LHCN-M2 (cell line): ENCODE measurements around the gene MAGI3. TPM values are rescaled to one million over a fixed set of nuclear protein-coding genes. Genes with fewer than 3 reads are reported as not detected.
A peak's percentile ranks its signal among the peaks of the same experiment; 100 is the strongest.
"Not testable (repeated sequence)": the region's sequence is repeated elsewhere in the genome, so short reads cannot be mapped to it uniquely, and the experiment has no call there.

Experiments
- DNase-seq: peaks from one replicate; pipeline ENCODE4 v3.0.0-alpha.2; 2012; ENCODE audit warnings: low read depth
- total RNA-seq: library from RNA; depleted of rRNA; stranded (reverse); fragments of >200 nt; gene quantifications from 2 replicates; pipeline ENCODE4 v1.2.3, GENCODE V29; 2014

MAGI3 gene
- total RNA-seq, 1 experiment from 2014 or later: 8.8 TPM

GRCh38 chr1:113684153-113684541 is 293.8 kb downstream of the MAGI3 start:
- peak; percentile 79 for DNase-seq

DNA sequence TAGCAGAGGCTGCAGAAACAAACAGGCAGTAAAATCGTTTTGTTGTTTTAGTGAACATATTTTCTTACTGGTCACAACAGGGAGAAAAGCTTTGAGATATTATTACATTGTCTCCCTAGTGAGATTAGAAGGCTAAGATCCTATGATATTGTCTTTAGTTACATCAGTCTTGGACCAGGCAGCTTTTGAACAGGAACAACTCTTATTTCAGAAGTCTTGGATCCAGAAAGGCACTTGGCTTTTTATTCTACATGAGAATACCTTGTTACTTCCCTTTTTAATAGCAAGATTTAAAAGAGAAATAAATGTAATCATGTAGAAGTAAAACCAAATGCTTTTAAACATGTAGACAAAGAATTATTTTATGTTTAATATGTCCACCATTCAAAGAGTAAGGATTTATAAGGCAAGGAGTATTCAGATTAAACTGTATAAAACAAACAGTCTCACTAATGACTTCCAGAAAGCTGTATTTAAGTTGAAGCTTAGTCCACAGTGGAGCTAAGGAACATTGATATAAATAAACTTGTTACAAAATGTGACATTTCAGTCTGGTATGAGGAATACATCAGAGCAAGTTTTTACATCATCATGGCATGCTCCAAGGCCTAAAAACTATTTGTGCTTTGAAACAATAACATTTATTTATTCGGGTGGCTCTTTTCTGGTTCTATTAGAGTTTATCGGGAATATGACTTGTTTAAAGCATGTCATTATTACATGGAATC is 296.7 kb downstream of the MAGI3 start:
- no peak for DNase-seq

DNA sequence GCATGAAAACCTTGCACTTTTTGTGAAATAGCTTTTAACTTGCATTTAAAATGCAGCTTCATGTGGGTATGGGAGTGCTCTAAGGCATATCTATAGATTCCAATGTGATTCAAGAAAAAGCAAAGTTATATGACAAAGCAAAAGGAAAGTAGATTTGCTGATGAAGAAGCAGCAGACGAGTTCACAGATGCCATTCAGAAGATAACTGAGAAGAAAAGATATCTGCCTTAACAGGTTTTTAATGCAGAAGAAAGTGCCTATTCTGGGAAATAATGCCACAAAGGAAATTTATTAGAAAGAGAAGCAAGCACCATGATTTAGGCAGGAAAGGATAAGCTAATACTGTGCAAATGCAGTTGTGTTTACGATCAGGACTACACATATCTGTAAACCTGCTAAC is 300.9 kb downstream of the MAGI3 start:
- DNase-seq: no peak

DNA sequence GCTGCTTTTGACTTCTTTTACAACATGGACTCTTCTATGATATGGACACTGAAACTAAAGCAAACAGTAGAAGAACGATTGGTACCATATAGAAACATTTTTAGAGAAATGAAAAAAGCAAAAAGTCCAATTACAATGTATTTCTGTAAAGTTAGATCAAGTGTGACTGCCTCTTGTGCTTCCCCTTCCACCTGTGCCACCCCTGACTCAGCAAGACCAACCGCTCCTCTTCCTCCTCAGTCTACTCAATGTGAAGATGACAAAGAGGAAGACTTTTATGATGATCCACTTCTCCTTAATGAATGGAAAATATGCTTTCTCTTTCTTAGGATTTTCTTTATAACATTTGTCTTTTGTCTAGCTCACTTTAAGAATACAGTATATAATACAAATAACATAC is 302.0 kb downstream of the MAGI3 start:
- DNase-seq: no peak

DNA sequence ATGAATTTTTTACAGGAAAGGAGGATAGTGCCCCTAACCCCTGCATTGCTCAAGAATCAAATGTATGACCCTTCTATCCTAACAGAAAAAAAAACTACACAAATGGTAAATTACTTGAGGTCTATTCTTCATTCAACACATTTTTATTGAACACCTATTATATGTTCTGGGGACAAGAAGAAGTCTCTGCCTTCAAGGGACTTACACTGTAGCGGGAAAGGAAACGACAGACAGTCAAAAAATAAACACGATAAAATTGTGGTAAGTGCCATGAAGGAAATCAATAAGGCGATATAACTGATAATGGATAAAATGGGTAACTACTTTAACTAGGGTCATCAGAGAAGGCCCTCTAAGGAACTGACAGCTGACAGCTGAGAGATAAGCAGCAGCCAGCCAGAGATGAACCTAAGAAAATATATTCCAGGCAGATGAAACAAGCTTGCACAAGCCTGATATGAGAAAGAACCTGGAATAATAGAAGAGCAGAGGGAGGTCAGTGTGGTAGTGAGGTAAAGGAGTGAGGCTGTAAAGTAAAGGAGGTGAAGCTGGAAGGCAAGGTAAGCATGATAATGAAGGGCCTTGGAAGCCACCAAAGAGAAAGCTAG is 302.6 kb downstream of the MAGI3 start:
- no peak for DNase-seq

GRCh38 chr1:113694910-113695309 is 304.6 kb downstream of the MAGI3 start:
- no peak for DNase-seq

DNA sequence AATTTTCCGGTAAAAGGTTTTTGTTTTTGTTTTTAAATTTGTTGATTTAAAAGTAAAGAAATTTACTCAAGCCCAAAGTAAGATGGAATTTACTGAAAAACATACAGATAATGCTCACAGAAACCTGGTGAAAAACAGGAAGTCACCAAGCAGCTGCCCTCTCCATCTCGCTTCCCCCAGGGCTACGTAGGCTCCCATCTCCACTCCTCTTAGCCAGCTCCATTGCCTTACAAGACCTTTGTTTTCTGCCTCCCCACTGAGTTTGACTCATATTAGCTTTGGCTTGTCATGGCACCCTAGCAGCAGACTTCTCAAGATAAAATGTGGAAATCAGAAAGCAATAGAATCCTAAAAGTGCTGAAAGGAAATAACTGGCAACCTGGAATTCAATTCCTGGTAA is 311.1 kb downstream of the MAGI3 start:
- peak; percentile 7 for DNase-seq

GRCh38 chr1:113714606-113715269 is 324.4 kb downstream of the MAGI3 start:
- no peak for DNase-seq

GRCh38 chr1:113717506-113717905 is 327.2 kb downstream of the MAGI3 start:
- DNase-seq: not testable (repeated sequence)

- not testable (repeated sequence) for DNase-seq
Measured at GRCh38 chr1:113718621-113719020, 328.3 kb downstream of the MAGI3 start.

GRCh38 chr1:113721010-113721409 is 330.7 kb downstream of the MAGI3 start:
- DNase-seq: no peak

DNA sequence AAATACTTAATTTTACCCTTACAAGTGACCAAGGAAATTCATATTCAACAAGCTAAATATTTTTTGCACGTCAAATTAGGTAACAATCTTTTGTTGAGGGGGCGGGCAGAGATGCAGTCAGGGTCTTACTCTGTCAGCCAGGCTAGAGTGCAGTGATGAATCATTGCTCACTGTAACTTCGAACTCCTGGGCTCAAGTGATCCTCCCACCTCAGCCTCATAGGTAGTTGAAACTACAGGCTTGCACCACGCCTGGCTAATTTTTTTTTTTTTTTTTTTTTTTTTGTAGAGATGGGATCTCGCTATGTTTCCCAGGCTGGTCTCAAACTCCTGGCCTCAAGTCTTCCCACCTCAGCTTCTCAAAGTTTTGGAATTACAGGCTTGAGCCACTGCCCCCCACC is 342.5 kb downstream of the MAGI3 start:
- DNase-seq: no peak

DNA sequence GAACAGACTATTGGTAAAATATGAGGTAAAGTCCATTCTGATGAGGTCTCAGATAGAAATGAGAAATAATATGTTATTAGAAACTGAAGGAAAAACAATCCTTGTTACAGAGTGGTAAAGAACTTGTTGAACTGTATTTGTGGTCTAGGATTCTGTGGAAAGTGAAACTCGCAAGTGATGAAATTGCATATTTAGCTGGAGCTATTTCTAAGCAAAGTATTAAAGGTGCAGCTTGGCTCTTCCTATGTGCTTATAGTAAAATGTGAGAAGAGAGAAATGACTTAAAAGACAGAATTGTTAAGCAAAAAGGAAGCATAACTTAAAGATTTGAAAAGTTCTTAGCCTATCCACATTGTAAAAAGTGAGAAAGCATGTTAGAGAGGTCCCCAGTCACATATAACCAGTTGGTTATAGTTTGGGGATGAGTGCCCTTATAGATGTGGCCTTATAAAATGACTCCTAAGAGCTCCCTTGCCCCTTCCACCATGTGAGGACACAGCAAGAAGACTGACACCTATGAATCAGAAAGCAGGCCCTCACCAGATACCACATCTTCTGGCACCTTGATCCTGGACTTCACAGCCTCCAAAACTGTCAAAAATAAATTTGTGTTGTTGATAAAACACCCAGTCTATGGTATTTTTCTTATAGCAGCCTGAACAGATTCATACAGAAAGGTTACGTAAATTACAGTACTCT is 344.2 kb downstream of the MAGI3 start:
- no peak for DNase-seq
